T-helper 22 cell (primary cell): ENCODE results near the gene FARP1.

Source experiments
- DNase-seq: peaks from one replicate; pipeline ENCODE4 v3.0.0-alpha.2; 2020; ENCODE audit warnings: low read depth

Gene FARP1

GRCh38 chr13:98486412-98486811 is 343.5 kb downstream of the FARP1 start:
- DNase-seq: no peak

DNA sequence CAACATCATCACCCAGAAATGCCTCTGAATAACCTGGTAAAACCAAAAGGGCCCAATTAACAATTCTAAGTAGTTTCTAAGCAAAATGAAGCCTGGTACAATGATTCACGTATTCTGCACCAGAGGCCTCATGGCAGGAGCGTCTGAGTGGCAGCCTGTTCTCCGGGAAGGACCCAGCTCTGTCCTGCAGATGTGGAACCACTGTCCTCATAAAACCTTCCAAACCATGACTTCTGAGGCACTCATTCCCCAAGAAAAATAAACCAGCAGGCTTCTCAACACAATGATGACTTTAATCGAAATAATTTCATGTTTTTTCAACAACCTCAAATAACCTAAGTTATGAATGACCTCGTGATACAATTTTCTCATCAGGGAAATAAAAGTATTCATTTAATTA is 344.1 kb downstream of the FARP1 start:
- no peak for DNase-seq

DNA sequence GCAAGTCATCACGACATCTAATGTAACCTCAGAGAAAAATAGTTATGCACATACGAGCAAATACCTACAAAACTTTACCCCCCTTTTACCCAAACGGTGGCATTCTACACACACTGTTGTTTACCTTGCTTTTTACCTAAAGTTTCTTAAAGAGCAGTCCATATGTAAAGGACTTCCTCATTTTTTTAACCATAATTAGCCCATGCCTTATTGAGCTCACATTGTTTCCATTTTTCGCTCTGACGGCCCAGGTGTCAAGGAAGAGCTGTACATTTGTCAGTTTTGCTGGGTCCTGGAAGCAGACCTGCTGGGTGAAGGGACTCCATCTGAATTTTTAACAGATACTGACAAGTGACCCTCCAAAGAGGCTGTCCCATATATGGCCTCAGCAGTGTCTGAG is 344.6 kb downstream of the FARP1 start:
- DNase-seq: no peak

DNA sequence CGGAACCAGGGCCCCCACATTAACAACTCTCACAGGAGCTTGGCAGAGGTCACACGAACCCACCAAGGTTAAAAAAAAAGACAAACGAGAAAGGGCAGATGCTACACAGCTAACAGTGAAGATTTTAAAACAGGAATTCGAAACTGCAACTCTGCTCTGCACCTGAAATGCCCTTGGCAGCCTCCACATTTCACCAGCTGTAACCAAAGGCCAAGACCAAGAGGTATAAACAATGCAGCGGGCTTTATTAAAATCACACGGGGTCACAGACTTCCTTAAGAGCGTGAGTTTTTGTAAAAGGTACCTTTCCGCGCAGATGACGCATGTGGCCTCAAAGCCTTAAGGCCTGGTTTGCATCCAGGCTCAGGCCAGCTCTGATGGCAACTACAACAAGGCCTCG is 345.8 kb downstream of the FARP1 start:
- no peak for DNase-seq

DNA sequence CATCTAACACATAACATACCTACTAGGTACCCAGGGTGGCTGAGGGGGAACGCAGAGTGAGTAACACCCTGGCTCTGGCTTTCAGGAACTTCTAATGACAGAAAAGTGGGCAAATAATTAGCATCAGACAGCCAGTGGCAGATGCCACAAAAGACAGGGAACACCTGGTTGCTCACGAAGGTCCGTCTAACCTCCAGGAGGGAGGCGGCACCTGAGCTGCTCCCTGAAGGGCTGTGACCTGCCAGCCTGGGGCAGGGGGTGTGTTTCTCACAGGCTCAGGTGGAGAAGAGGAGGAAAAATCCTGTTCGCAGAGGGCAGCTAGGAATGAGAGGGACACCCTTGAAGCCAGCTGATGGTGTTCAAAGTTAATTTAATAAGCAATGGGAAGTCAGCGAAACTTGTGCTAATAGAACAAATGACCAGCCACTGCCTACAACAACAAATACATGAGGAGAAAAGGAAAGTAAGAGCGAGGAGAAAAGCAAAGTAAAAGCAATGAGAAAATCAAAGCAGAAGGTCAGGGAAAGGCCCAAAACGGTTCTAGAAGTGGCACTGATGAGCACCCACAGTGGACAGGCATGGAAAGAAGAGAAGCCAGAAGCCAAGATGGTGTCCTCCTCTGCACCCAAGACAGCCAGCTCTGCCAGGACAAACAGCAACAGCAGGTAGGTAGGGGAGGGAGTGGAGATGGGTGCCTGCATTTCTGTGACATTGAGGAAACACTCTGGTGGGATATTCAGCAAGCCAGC is 346.7 kb downstream of the FARP1 start:
- DNase-seq: no peak

DNA sequence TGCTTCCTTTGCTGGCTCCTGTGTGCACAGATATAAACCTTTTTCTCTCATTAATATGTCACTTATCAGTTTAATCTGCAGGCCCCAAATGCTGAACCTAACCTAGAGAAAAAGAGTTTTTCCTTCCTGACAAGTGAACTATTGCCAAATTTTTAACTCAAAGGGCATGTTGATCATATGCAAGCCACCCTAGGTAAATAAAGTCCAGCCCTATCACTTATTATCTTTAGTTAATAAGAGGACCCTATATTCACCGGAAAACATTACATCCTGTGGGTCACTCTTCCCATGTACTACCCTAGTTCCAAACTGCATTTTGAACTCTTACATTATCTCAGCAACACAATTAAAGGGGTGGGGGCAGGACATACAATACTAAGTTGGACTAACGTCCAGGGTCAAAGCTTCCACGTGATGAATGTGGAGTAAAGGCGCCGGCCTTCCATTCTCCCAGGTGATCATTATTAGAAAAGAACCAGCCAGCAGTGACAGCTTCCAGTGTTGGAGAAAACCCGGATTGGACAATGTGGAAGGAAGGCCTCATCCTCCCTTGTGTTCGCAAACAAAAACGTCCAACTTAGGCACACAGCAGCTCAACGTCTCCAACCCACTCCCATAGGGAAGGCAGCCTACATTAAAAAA is 347.4 kb downstream of the FARP1 start:
- DNase-seq: no peak

GRCh38 chr13:98490866-98491265 is 348.0 kb downstream of the FARP1 start:
- DNase-seq: no peak

DNA sequence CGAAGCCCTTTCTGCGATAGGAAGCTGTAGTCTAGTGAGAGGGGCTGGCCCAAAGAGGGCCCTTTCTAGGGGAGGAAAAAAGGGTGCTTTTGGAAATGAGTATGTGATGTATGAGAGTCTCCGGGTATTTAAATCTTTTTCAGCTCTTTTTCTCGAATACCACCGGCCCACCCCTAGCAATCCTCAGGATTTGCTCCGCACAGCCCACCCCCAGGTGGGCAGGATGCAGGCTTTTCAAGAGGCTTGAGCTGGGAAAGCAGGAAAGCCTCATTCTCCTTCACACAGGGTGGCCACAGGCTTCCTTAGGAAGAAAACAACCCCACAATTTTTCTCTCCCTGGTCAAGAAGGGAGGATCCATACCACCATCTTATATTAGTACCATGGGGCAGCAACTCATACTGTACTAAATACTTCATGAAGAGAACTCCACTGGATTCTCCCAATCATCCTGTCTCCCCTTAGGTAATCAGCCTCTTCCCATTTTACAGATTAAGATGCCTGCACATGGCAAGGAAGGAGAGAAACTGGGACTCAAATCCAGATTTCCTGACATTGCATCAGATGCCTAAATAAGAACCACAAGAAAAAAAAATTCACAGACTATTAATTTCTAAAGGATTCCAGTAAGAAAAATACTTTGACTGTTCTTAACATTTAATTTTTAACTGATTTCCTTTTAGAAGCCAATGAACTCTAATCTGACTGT is 349.6 kb downstream of the FARP1 start:
- no peak for DNase-seq

- no peak for DNase-seq
Measured at GRCh38 chr13:98493042-98493712, 350.3 kb downstream of the FARP1 start.

- DNase-seq: no peak
Measured at GRCh38 chr13:98494769-98495168, 351.9 kb downstream of the FARP1 start.

DNA sequence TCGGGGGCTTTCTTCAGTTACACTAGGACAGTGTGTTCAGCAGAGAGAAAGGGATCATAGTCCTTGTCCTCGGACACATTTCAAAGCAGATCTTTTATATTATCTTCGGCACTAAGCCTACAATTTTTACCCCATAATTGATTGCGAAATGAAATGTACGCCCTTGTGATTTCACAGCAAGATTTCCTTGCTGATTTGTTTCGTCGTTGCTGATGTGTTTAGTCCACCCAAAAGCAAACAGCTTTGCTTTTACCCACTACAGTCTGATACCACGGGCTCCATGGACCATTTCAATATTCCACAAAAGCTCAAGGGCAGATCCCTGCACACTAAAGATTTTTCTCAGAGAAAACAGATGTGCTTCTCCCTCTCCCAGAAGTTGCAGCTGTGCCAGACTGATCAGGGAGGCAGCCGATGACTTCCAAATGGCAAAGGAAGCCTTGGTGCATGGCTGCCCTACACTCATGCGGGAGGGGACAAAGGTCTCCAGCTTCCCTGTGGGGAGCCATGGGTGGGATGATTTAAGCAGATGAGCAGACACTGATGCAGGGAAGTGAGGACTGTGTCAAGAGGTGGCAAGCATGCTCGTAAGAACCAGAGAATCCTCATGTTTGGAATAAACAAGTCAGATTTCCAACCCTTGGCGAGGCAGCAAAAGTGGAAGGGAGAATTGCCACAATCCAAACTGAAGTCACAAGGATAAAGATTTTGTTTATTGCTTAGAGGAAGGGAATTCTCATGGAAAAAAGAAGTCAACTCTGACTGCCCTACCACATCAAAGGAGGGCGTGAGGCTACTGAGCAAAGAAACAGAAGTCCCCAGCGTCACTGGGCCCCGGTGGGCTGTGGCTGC is 353.0 kb downstream of the FARP1 start:
- DNase-seq: no peak

DNA sequence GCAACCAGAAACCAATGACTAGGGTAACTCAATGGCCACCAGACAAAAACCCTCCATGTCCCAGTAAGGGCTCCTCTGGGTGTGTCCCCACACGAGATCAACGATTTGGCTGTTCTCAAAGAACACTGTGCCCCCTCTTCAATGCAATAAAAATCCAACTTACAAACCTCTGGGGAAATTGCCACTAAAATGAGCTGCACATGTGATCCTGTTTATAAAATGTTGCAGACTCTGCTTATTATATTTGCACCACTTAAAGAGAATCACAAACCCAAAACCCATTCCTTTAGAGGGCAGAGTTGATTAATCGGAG is 353.5 kb downstream of the FARP1 start:
- no peak for DNase-seq

DNA sequence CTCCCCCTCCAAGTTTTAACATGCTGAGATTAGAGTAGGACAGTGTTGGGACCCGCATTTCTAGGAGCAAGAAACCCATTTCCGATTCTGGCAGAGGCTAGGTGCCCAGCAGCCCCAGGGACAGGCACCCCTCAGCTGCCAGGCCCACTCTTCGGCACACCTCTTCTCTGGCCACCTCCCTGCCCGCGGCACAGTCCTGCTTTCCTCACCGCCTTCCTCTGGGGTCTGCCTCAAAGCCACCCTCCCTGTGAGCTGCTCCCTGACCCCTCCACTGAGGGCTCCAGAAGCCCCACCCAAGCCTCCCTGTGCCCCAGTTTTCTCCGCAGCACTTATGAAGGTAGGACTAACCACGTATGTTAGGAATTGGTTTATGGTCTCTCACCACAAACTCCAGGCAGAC is 354.1 kb downstream of the FARP1 start:
- no peak for DNase-seq

DNA sequence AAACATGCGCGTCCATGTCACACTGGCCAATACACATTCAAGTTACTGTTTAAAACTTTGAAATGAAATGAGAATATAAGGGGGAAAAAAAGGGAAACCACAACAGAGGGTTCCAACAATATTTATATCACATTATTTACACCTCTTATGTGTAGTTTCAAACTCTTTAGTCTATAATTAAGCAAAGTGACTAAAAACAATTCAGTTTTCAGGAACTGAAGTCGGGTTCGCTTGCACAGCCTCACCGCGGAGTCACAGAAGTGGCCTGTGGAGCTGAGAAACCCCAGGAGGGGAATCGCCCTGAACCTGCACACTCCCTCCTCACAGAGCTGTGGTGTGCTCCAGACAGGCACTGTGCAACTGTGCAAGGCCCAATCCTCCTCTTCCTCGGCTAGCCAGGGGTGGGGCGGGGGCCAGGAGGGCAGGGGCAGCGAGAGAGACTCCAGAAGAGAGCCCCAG is 358.1 kb downstream of the FARP1 start:
- DNase-seq: no peak

- DNase-seq: no peak
Measured at GRCh38 chr13:98503175-98504028, 360.5 kb downstream of the FARP1 start.

- no peak for DNase-seq
Measured at GRCh38 chr13:98504029-98504351, 361.1 kb downstream of the FARP1 start.

DNA sequence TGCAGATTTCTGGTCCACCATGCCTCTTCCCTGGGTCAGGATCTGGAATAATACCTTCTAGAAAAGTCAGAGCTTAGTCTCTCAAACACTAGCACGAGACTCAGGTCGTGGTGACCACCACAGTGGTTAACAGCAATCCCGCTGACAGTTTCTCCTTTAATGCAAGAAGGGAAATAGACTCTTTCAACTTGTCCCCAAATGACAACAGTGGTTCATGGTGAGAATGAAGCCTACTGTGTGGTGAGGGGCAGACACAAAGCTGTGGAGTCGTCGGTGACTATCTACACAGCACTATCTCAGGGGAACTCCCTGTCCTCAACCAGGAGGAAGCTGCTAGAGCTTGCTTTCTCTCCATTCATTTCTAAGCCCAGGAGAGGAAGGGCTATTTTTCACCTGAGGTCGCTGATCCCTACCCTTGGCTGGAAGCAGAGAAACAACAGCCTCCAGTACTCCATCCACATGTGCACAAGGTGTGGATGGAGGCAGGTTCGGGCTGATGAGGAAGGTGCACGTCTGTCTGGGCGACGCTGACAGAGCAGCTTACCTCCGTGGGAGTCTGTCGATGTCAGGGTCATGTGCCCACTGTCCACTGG is 361.6 kb downstream of the FARP1 start:
- DNase-seq: no peak
